ENCODE results near the gene SGPL1.

SGPL1 gene

GRCh38 chr10:70836319-70836718 is 20.6 kb downstream of the SGPL1 start:
- no peak for TF ChIP-seq CTCF (IDR thresholded peaks at IDR 0.05; ENCODE audit: low read depth, low read length, missing control alignments)
- no peak for DNase-seq (ENCODE audit: low read depth)
- H3K4me3 ChIP-seq (ENCODE audit: low read depth, low read length), result no peak overlapping the region
- in situ Hi-C loops (cut with HindIII; ENCODE audit: low sequenced_read_pairs), result no loop called here

GRCh38 chr10:70837660-70838059 is 21.9 kb downstream of the SGPL1 start:
- TF ChIP-seq CTCF (IDR thresholded peaks at IDR 0.05; ENCODE audit: low read depth, low read length, missing control alignments), result no peak
- in situ Hi-C loops (cut with HindIII; ENCODE audit: low sequenced_read_pairs), result no loop called here
- DNase-seq (ENCODE audit: low read depth), result no peak
- no peak overlapping the region for H3K4me3 ChIP-seq (ENCODE audit: low read depth, low read length)

GRCh38 chr10:70838270-70838805 is 22.6 kb downstream of the SGPL1 start:
- no peak for TF ChIP-seq CTCF (IDR thresholded peaks at IDR 0.05; ENCODE audit: low read depth, low read length, missing control alignments)
- DNase-seq (ENCODE audit: low read depth), result no peak
- in situ Hi-C loops (cut with HindIII; ENCODE audit: low sequenced_read_pairs), result no loop called here
- no peak overlapping the region for H3K4me3 ChIP-seq (ENCODE audit: low read depth, low read length)

DNA sequence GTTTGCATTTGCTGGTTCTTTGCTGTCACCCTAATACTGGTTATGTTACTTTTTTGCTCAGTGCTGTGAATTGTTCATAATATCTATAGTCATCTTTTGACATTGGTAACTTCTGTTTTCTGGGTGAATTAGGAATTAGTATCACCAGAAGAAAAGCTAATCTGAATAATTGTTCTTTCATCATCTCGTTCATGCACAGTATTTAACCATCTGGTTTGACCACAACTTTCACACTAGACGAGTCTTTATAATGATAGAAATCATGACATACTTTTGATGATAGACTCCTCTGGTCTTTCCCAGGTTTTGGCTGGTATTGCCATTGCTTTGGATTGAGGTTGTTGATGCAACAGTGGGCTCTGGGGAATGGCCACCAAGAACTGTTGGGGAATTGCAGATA is 25.1 kb downstream of the SGPL1 start:
- DNase-seq (ENCODE audit: low read depth), result no peak
- no peak overlapping the region for H3K4me3 ChIP-seq (ENCODE audit: low read depth, low read length)
- no peak for TF ChIP-seq CTCF (IDR thresholded peaks at IDR 0.05; ENCODE audit: low read depth, low read length, missing control alignments)
- in situ Hi-C loops (cut with HindIII; ENCODE audit: low sequenced_read_pairs), result no loop called here

DNA sequence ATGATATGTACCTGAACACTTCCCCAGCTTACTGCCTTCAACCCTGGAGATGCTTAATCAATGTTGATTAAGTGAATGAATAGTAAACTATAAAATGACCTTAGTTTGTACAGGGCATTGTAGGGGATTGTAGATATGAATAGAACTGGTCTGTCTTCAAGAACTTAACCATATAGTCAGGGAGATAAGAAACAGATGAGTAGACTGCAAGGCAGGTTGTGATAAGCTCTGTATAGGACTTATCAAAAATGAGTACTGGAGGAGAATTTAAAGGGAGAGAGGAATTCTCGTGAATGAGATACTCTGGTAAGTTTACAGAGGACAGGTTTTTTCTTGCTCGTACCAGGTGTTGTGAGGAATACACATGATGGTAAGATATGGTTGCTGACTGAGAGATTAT is 27.6 kb downstream of the SGPL1 start:
- no peak for TF ChIP-seq CTCF (IDR thresholded peaks at IDR 0.05; ENCODE audit: low read depth, low read length, missing control alignments)
- in situ Hi-C loops (cut with HindIII; ENCODE audit: low sequenced_read_pairs), result no loop called here
- no peak for DNase-seq (ENCODE audit: low read depth)
- H3K4me3 ChIP-seq (ENCODE audit: low read depth, low read length), result no peak overlapping the region

- in situ Hi-C loops (cut with HindIII; ENCODE audit: low sequenced_read_pairs), result no loop called here
Measured at GRCh38 chr10:70843776-70844489, 28.2 kb downstream of the SGPL1 start.

More at GRCh38 chr10:70843776-70844489, 28.2 kb downstream of the SGPL1 start:
- DNase-seq (ENCODE audit: low read depth), result no peak
- no peak for TF ChIP-seq CTCF (IDR thresholded peaks at IDR 0.05; ENCODE audit: low read depth, low read length, missing control alignments)
- H3K4me3 ChIP-seq (ENCODE audit: low read depth, low read length), result no peak overlapping the region

Data from astrocyte of the cerebellum (primary cell).